HK-2 (cell line): Measurements from ENCODE around the gene RAB6B.

Experiments used
- DNase-seq: peaks from one replicate; pipeline ENCODE4 v3.0.0-alpha.2; 2018; ENCODE audit not compliant: unreplicated experiment

RAB6B gene

GRCh38 chr3:133894353-133895207 lies 1.1 kb downstream of the RAB6B start:
- DNase-seq = no peak

GRCh38 chr3:133893683-133894352 lies 1.9 kb downstream of the RAB6B start:
- DNase-seq = no peak

GRCh38 chr3:133892541-133893231 lies 3.0 kb downstream of the RAB6B start:
- DNase-seq = no peak

DNA sequence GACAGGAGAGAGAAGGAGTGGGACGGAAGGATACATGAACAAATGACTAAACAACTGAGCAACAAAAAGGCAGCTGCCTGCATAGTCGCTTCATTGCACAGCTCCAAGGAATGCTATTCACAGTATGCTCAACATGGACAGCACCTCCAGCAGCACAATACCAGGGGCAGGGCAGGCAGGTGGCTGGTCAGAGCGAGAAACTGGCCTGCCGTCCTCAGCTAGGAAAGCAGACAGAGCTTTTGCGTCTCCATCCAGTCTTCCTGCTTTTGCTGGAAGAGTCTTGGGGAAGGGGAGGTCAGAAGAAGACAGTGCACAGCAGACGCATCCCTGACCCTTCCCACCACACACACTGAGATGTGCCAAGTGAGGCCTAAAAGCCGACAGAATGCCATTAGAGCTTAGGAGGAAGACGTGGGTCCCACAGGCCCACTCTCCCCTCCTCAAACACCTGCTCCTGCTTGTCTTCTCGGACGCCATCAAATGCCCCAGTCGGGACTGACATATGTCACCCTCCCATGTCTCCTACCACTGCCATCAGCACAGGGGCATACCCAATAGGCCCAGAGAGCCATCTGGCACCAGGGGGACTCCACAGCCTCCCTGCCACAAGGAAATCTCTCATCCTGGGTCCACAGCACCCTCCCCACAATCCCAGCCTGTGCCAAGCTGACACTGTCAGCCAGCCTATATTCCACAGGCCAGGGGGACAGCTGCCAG lies 3.9 kb downstream of the RAB6B start:
- DNase-seq = no peak

GRCh38 chr3:133890972-133891644 lies 4.6 kb downstream of the RAB6B start:
- DNase-seq = no peak

DNA sequence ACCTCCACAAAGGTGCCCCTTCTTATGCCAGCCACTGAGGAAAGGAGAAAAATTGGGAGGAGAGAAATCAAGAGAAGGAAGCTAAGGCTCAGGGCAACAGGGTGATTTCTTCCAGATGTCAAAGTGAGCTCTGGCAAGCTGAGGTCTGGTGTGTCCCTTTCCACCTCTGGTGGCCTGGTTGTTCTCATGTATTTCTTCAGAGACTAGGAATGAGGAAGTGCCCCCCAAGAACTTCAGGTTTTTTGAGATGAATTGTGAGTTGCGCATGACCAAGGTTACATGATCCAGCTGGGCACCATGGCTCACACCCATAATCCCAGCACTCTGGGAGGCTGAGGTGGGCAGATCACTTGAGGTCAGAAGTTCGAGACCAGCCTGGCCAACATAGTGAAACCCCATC lies 5.6 kb downstream of the RAB6B start:
- no peak for DNase-seq

DNA sequence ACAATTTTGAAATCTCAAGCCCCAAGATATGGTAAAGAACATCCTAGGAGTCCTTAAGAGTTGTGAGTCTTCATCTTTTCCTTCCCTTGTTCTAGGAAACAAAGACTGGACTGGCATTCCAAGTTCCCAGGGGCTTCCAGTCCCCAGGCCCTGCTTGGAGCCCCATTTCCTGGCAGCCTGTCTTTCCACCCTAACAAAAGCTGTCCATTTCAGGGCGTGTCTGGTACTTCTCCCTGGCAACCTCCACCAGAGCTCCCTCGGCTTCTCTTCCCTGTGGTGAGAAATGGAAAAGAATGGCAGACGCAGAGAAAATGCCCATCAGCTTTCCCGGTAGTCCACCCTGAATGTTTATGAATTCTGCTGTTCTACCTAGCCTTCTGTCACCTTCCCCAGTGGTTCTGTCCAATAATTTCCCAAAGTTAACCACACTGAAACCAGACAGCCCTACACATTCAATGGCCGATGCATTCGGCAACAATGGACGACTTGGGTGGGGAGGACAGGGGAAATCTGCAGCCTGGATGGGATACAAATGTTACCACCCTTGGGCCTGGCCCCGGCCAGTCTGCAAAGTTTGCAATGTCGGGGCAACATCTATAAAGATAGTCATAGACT lies 6.8 kb downstream of the RAB6B start:
- DNase-seq = no peak

GRCh38 chr3:133887803-133888703 lies 7.6 kb downstream of the RAB6B start:
- no peak for DNase-seq

- DNase-seq = no peak
Measured at GRCh38 chr3:133887074-133887802, 8.4 kb downstream of the RAB6B start.

DNA sequence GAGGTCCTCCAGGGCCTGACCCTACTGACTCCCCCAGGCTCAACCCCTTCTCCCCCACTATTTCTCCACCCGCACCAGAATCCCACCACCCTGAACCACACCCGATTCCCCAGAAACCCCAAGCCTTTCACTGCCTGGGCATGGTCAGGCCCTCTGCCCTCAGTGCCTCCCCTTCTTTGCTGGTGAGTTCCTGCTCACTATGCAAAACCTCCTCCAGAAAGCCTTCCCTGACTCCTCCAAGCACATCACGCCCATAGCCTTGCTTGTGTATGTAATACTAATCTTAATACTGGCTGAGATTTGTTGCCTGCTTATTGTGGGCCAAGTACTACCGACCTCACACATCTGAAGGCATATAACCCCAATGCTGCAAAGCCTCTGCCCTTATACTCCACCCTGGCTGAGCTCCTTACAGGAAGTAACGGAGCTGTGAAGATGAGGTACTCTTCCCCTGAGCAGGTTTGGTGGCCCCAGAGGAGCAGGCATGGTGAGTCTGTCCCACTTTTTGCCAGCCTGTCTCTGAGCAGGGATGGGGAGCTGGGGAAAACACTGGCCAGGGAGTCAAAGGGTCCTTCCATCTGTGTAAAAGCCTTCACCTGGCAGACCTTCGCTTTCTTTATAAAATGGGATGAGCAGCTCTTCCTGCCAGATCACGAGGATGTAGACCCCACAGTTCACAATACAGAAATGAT lies 9.5 kb downstream of the RAB6B start:
- DNase-seq = no peak

- DNase-seq = no peak
Measured at GRCh38 chr3:133884887-133885711, 10.6 kb downstream of the RAB6B start.

DNA sequence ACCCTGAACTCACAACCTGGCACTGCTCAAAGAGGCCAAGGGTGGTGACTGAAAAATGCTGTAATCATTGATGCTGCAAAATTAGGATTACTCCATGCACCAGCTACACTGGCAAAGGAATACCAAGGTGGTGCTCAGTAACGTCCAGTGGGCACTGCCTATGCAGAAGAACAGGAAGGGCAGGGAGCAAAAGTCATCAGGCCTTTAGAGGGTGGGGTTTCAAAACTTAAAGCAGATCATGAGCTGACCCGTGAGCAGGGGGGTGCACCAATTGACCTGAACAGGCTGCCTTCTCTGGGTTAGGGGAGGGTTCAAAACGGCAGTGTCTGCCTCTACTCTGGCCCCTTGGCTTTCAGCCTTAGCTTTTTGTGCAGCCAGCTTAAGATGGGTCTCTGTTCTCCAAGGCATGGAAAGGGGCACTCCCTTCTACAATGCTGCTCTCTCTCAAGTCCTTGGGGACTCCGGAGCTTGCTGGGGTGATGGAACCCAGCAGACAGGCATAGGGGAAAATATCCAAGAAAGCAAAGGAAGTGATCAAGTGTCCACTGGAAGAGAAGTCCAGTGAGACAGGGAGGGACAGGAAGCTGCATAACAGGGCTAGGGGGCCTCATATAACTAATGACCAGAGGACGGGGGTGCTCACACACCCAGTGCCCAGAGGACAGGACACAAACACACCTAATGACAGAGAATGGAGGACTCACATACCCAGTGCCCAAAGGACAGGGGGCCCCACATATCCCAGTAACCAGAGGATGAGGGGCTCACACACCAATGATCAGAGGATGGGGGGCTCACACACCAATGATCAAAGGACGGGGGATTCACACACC lies 11.4 kb downstream of the RAB6B start:
- DNase-seq = no peak

DNA sequence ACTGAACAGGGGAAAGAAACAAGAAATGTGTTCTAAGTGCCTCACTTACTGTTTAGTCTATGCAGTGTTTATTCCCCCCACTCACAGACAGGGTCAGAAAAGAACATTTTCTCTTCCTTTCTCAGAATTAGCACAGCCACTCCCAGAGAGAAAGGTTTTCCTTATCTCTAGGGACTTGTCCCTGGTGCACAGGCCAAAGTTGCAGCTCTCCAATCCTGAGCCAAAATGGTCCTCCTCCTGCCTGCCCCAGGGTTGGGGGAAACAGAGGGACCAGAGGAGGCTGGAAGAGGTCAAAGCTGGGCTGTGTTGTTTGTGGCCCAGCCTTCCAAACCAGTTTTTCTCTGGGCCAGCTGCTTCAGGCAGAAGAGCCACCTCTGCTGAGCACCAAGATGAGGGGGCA lies 12.0 kb downstream of the RAB6B start:
- no peak for DNase-seq

GRCh38 chr3:133882986-133883586 lies 12.6 kb downstream of the RAB6B start:
- no peak for DNase-seq

GRCh38 chr3:133881939-133882825 lies 13.5 kb downstream of the RAB6B start:
- no peak for DNase-seq
